Lower leg skin (tissue), 3 donors: Measurements from ENCODE around the gene ABAT.

Source experiments
- POLR2A ChIP-seq, 2 donors: fragments of 450-650 bp; IDR thresholded peaks; one replicate each; pipeline ENCODE4 v1.6.1; 2016 to 2017; ENCODE audit warnings: antibody characterized with exemption in 2 of 2, mild to moderate bottlenecking in 1 of 2, moderate library complexity in 1 of 2
- TF ChIP-seq, protein P1 (sequence below), 3 donors: fragments of 450-650 bp; IDR thresholded peaks; one replicate each; pipeline ENCODE4 v1.5.1; 2016; ENCODE audit warnings: antibody characterized with exemption in 3 of 3, mild to moderate bottlenecking in 3 of 3, moderate library complexity in 2 of 3

- TF ChIP-seq, protein P1, sequence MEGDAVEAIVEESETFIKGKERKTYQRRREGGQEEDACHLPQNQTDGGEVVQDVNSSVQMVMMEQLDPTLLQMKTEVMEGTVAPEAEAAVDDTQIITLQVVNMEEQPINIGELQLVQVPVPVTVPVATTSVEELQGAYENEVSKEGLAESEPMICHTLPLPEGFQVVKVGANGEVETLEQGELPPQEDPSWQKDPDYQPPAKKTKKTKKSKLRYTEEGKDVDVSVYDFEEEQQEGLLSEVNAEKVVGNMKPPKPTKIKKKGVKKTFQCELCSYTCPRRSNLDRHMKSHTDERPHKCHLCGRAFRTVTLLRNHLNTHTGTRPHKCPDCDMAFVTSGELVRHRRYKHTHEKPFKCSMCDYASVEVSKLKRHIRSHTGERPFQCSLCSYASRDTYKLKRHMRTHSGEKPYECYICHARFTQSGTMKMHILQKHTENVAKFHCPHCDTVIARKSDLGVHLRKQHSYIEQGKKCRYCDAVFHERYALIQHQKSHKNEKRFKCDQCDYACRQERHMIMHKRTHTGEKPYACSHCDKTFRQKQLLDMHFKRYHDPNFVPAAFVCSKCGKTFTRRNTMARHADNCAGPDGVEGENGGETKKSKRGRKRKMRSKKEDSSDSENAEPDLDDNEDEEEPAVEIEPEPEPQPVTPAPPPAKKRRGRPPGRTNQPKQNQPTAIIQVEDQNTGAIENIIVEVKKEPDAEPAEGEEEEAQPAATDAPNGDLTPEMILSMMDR (IDR thresholded peaks at IDR 0.05) = no peak
- TF ChIP-seq POLR2A (IDR thresholded peaks at IDR 0.05) = no peak
Observed at GRCh38 chr16:8678068-8678927, 3.9 kb downstream of the ABAT start.
